DMS153 (cell line): ENCODE data around the gene NACC2.
"Not testable (repeated sequence)": the region's sequence is repeated elsewhere in the genome, so short reads cannot be mapped to it uniquely, and the experiment has no call there.

ENCODE experiments used
- DNase-seq: peaks from one replicate; lab custom pipeline; 2025; lab: John Stamatoyannopoulos, UW

The NACC2 gene

DNA sequence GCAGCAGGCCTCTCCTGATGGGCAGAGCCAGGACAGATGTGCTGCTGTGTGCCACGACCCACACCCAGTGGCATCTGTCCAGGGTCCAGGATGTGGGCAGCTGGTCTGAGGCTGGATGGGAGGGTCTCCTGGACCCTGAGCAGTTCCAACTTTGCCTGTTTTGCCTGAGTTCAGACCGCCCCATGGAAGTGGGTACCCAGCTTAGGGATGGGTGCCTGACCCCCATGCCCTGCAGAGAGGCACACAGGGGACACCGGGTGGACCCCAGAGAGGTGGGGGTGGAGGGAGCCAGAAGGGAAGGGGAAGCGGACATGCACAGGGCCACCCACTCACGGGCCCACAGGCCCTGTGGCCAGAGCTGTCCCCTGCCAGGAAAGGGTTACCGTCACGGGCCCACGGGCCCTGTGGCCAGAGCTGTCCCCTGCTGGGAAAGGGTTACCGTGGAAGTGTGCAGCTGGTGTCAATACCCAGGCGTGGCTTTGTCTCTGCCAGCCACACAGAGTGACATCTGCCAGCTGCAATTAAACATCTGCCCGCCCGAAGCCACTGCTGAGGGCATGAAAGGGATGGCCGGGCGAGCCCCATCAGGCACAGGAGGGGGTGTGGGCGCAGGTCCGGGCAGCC, 50.0 kb downstream of the NACC2 start:
- no peak for DNase-seq

DNA sequence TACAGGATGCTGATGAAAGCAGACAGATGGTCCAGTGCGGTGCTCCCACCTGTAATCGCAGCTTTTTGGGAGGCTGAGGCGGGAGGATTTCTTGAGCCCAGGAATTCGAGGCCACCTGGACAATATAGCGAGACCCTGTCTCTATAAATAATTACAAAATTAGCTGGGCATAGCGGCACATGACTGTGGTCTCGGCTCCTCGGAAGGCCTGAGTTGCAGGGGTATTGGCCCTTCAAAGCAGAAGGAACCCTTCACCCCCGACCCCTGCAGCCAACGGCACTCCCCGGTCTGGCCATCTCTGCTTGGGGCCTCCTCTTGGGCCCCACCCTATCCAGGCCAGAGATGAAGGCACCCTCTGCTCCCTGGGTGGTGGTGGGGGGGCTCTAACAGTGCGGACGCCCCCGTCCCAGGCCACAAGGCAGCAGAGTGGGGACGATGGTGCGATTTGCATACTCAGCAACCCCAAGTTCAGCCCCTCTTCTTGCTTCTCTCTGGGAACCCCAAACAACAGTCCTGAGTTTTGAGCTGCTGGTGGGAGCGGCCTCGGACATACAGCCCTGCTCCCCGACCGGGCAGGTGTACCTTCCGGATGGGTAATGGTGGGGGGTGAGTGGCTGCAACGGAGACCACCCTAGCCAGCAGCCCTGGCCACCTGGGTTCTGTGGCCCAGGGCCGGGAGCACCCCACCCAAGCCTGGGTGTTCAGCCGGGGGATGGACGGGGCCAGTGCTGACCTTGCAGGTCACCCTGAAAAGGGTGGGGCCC, 50.7 kb downstream of the NACC2 start:
- no peak for DNase-seq

DNA sequence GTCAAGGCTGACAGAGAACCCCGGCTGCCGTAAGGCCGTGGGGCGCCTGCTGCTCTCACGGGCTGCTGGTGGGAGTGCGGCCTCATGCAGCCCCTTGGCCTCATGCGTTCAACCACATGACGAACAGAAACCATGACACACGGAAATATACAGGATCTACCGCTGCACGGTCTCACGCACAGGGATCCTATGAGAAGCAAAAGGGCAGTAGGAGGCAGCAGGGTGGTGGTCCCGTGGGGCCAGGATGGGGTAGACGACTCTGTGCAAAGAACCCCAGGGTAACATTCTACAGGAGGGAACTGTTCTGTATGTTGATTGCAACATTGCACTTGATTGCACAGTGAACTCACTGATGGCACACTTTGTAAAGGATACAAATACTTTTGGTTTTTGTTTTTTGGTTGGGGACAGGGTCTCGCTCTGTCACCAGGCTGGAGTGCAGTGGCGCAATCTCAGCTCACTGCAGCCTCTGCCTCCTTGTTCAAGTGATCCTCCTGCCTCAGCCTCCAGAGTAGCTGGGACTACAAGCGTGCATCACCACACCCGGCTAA, 51.6 kb downstream of the NACC2 start:
- no peak for DNase-seq

DNA sequence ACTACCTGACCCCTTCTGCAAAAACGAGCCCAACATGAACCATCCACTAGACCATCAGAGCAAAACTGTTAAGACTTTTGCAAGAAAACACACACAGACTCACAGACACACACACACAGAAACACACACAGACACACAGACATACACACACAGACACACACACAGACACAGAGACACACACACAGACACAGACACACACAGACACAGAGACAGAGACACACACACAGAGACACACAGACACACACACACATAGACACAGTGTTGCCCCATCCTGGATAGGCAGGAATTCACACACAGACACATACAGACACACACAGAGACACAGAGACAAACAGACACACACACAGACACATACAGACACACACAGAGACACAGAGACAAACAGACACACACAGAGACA, 52.5 kb downstream of the NACC2 start:
- DNase-seq = no peak

DNA sequence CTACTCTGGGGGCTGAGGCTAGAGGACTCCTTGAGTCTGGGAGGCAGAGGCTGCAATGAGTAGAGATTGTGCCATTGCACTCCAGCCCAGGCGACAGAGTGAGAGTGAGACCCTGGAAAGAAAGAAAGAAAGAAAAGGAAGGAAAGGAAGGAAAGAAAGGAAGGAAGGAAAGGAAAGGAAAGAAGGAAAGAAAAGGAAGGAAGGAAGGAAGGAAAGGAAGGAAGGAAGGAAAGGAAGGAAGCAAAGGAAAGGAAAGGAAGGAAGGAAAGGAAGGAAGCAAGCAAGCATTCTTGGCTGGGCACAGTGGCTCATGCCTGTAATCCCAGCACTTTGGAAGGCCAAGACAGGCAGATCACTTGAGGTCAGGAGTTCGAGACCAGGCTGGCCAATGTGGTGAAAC, 54.2 kb downstream of the NACC2 start:
- DNase-seq = not testable (repeated sequence)

DNA sequence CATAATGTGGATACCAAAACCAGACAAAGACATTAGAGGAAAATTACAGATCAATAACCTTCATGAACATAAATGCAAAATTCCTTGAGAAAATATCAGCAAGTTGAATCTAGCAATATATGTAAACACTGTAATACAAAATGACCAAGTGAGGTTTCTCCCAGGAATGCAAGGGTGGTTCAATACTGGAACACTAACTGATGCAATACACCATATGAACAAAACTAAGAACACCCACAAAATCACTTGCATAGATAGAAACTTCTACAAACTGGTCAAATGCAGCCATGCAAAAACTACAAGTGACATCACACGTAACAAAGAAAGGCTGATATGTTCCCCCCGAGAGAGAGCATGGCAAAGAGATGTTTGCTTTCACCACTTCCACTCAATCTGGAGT, 55.6 kb downstream of the NACC2 start:
- no peak for DNase-seq

DNA sequence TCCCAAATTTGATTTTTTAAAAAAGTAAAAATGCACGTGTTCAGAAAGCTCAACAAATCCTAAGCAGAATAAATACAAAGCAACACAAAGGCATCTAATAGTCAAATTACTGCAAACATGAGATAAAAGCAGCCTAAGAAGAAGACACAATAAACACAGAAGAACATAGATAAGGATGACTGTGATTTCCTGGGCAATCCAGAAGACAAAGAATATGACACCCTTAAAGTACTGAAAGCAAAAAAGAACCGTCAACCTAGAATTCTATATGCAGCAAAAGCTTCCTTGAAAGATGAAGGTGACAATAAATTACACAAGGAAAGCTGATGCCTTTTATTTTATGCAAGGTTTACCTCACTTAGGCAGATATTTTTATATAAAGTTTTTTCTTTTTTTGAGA, 58.2 kb downstream of the NACC2 start:
- no peak for DNase-seq

DNA sequence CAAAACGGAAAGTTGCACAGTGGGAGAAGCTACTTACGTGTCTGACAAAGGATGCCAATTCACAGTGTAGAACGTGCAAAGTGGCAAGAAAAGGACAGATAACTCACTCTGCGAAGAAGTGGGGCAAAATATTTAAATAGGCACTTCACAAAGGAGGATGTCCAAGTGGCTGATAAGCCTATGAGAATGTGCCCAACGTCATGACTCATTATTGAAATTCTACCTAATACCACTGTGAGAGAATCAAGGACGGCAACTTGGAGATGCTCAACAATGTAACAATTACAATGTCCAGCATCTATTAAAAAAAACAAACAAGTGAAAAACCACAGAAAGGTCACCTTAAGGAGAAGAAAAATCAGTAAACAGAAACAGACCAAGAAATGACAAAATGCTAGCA, 59.0 kb downstream of the NACC2 start:
- no peak for DNase-seq

DNA sequence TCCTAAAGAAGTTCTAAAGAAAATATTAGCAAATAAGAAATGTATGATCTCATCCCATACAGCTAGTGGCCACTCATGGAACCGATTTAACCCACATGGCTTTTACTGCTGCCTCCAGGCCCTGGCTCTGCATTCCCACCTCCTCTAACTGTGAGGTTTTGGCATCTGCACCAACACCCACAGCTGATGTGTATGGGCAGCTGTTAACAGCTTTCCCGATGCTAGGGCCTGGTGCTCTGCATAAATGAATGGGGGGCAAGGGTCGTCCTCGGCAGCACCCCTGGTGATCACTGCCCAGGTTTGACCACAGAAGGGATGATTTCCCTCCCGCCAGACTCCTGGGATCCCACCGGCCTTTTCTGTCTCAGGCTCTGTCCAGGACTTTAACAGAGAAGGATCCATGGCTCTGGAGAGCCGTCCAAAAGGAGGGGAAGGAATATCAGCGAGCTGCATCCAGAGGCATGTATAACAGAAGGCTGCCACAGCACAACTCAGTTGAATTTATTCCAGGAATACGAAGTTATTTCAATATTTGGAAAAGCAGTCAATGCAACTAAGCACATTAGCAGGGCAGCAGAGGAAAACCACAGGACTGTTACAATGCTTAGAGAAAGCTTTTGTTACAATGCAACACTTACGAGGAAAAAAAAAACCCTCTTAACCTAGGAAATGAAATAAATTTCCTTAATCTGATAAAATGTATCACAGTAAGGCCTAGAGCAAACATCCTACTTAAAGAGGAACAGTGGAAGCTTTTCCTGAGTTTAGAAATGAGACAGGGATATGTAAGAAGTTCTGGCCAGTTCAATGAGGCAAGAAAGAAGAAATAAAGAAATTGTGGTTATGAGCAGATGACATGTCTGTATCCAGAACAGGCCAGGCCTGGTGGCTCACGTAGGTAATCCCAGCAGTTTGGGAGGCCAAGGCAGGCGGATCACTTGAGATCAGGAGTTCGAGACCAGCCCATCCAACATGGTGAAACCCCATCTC, 63.1 kb downstream of the NACC2 start:
- DNase-seq = no peak

DNA sequence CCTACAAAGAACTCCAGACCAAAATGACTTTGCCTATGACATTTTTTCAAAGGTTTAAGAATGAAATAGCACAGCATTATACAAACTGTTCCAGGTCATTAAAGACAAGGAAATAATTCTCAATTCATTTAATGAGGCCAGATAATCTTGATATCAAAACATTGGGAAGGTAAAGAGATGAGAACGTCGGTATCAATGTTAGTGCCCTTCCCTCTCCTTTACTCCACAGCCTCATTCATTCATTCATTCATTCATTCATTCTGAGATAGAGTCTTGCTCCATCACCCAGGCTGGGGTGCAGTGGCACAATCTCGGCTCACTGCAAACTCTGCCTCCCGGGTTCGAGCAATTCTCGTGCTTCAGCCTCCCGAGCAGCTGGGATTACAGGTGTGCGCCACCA, 64.0 kb downstream of the NACC2 start:
- no peak for DNase-seq

DNA sequence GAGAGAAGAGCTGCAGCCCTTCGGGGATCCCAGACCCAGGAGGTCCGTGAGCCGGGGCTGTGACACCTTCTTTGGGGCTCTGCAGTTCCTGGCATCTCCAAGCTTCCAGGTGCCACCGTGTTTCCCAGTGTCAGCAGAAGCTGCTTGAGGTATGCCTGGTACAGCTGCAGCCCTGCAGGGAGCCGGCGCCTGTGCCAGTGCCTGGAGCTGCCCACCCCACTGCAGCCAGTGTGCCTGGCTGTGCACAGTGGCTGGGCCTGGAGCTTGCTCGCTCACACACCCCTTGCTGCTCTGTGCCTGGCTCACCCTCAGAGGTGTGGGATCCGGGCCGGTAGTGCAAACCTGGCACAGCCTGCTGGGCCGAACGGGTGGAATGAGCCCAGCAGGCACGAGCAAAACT, 65.5 kb downstream of the NACC2 start:
- DNase-seq = no peak

DNA sequence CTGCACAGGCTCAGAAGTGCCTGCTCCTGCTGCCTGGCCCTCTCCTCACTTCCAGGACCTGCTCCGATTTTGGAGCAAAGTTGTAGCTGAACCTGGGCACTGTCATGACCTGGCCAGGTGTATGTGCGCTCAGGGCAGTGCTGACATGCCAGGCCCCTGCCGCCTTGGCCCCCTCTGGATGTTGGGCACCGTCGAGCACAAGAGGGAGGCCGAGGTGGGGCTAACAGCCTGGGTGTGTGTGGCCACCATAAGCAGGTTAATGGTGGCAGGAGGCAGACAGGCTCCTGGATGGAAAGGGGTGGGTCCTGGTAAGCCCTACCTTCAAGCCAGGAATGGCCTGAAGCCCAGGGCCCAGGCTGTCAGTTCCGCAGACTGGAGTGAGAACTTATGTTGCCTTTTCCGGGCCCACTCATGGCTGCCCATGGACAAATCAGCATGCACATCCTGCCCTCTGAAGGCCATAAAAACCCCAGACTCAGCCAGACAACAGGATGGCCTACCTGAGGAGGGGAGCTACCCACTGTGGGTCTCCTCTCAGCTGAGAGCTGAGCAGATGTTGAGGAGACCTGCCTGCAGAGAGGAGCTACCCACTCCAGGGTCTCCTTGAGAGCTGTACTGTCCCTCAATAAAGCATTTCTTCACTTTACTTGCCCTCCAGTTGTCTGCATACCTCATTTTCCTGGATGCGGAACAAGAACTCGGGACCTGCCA, 66.2 kb downstream of the NACC2 start:
- no peak for DNase-seq

DNA sequence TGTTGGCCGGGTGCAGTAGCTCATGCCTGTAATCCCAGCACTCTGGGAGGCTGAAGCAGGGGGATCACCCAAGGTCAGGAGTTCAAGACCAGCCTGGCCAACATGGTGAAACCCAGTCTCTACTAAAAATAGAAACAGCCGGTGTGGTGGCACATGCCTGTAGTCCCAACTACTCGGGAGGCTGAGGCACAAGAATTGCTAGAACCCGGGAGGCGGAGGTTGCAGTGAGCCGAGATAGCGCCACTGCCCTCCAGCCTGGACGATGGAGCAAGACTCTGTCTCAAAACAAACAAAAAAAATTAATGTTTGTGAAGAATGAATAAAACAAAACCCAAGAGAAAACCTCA, 68.2 kb downstream of the NACC2 start:
- DNase-seq = not testable (repeated sequence)

DNA sequence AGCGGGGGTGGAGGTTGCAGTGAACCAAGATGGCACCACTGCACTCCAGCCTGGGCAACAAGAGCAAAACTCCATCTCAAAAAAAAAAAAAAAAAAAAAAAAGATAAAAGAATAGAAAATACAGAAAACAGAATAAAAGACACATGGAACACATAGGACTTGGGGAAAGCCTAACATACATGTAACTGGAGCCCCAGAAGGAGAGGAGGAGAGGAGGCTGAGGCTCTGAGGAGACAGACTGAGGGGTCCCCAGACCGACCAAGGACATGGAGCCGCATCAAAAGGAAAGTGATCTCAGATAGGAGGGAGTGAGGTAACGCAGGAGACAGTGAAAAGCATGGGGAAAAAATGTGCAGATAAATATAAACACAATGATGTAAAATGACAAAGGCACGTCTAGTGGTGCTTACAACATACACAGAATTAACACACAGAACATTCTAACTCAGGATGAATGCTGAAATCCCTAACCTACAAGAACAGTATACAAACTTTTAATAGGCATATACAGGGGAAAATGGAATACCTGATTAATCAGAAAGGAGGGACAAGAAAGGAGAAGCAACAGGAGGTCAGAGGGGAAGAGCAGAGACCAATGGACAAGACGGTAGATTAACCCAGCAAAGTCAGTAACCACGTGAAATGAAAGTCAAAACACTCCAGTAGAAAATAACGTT, 68.7 kb downstream of the NACC2 start:
- no peak for DNase-seq

DNA sequence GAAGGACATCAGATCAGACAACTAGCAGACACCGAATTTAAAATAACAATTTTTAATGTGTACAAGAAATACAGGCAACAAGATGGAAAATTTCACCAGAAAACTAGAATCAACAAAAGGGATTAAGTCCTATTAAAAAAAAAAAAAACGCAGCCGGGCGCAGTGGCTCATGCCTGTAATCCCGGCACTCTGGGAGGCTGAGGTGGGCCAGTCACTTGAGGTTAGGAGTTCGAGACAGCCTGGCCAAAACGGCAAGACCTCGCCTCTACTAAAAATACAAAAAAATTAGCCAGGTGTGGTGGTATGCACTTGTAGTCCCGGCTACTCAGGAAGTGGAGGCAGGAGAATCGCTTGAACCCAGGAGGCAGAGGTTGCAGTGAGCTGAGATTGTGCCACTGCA, 69.6 kb downstream of the NACC2 start:
- no peak for DNase-seq

DNA sequence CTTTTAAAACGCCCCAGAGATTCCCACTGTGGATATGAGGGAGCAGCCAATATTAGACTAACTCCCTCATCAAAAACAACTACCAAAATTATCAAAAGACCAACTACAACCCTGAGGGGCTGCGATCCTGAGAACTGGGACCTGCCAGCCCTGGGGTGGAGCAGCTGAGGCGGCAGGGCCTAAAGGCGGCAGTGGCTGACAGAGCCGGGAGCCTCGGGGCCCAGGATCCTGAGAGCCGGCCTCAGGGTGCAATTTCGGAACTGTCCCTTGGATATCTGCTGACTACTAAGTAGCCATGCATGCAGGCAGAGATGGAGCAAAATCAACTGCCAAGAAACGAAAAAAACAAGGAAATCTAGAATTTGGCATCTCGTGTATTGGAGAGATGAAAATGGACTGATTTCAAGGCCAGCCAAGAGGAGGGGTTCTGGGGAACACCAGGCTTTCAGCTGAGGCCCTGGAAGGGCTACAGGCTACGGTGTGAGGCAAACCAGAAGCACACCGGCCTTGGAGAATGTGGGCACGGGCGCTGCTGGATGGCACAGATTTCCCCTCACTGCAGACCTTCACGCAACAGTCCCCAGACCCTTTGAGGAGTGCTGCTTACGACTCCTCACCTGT, 70.3 kb downstream of the NACC2 start:
- no peak for DNase-seq

DNA sequence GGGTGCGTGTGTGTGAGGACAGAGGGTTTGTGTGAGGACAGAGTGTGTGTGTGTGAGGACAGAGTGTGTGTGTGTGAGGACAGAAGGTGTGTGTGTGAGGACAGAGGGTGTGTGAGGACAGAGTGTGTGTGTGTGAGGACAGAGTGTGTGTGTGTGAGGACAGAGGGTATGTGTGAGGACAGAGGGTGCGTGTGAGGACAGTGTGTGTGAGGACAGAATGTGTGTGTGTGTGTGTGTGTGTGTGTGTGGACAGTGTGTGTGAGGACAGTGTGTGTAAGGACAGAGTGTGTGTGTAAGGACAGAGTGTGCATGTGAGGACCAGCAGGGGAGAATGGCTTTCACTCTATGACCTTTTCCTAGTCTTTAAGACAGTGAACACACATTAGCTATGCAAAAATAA, 70.8 kb downstream of the NACC2 start:
- DNase-seq = no peak

DNA sequence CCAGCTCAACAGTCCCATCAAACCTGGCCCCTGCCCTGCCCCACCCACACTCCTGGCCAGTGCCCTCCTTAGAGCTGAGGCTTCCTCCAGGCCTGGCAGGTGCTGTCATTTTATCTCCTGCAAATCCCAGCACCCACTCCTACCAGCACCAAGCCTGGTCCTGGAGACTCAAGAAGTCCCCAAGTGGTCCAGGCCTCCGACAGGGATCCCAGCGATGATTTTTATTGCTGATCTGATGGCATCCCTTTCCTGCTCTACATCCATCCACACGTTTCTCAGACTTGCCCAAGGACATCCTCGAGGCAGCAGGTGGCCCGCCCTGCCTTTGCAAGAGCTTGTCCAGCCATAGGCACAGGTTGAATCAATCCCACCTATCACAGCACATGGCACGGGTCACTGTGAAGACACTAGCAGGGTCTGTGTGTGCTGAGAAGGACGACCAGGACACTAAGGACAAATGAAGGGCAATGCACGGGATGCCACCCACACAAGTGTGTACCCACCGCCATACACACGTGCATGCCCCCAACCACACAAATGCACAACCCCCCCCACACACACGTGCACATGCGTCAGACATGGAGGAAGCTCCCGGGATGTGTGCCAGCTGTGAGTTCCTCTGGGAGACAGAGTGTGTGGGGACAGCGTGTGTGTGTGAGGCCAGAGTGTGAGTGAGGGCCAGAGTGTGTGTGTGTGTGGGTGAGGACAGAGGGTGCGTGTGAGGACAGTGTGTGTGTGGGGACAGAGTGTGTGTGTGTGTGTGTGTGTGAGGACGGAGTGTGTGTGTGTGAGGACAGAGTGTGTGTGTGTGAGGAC, 71.5 kb downstream of the NACC2 start:
- DNase-seq = no peak

DNA sequence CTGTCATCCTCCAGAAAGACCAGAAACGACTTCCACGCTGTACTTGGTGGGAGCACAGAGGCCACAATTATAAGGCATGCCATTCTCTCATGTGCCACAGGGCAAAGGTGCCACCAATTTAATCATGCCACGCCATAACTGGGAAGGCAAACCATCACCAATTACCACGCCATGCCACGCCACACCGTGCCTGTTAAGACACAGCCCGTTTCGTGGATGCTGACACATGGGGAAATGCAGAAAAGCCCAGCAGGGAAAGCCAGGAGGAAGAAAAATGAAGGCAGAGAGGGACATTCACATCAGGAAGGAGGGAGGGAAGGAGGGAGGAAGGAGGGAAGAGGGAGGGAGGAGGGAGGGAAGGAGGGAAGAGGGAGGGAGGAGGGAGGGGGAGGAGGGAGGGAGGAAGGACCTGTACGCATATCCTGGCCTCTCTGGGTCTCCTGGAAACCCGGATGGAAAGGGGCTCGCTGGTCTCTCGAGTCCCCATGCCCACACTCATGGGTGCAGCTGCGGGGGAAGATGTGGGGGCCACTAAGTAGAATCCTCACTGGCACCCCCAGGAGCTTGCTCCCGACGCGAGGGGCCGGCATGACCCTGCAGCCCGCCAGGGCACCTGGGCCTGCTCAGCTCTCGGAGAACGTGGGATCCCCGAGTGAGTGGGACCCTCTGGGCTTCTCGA, 72.2 kb downstream of the NACC2 start:
- no peak for DNase-seq
